Activated CD4-positive, alpha-beta memory T cell treated with anti-CD3 and anti-CD28 coated beads for 36 hours (primary cell): ENCODE data around the gene SELE. TPM values are rescaled to one million over a fixed set of nuclear protein-coding genes. Genes with fewer than 3 reads are reported as not detected.
"Not testable (repeated sequence)": the region's sequence is repeated elsewhere in the genome, so short reads cannot be mapped to it uniquely, and the experiment has no call there.

Experiments
- CTCF ChIA-PET: fragments of 350-600 bp; sonication (Branson Sonifier 250); formaldehyde crosslinking; loops from one replicate; lab custom pipeline; 2021; ENCODE audit warnings: antibody characterized with exemption, inconsistent platforms; lab: Charles Lee
- POLR2A ChIA-PET: fragments of 350-600 bp; sonication (Branson Sonifier 250); formaldehyde crosslinking; loops from one replicate; lab custom pipeline; 2021; ENCODE audit warnings: antibody characterized with exemption; lab: Charles Lee
- DNase-seq: peaks from one replicate; pipeline ENCODE4 v3.0.0-alpha.2; 2020
- H3K27ac Mint-ChIP-seq: one replicate; pipeline ENCODE4 v1.8.0; 2021; ENCODE audit warnings: mixed read lengths
- H3K27me3 Mint-ChIP-seq: one replicate; pipeline ENCODE4 v1.8.0; 2021; ENCODE audit warnings: mixed read lengths
- H3K36me3 Mint-ChIP-seq: one replicate; pipeline ENCODE4 v1.8.0; 2021; ENCODE audit warnings: mixed read lengths
- H3K4me1 Mint-ChIP-seq: one replicate; pipeline ENCODE4 v1.8.0; 2021; ENCODE audit warnings: low read depth, mixed read lengths
- H3K4me3 Mint-ChIP-seq: one replicate; pipeline ENCODE4 v1.8.0; 2021; ENCODE audit warnings: mild to moderate bottlenecking, mixed read lengths
- H3K9me3 Mint-ChIP-seq: one replicate; pipeline ENCODE4 v1.8.0; 2021; ENCODE audit warnings: mixed read lengths
- intact Hi-C: fragments of 100-400 bp; cut with micrococcal nuclease; formaldehyde crosslinking; loops from one replicate; pipeline ENCODE4 v1.15.1; 2023
- total RNA-seq, 2 experiments: library from RNA; stranded (reverse); gene quantifications; one replicate each; pipeline ENCODE4 v1.2.3, GENCODE V29; 2021

The SELE gene
- total RNA-seq, 2 experiments from 2014 or later, result not detected

GRCh38 chr1:169697755-169698154 lies 36.1 kb downstream of the SELE start:
- ChIA-PET POLR2A (interaction anchor here (0.6 to 0.9 kb wide), 2 partner anchors 14 to 18 kb away, joined by 3 read pairs; no protein-coding TSS in a partner anchor), CTCF (interaction anchor here (1.0 to 9.2 kb wide), 5 partner anchors 10 to 112 kb away, joined by 4 to 75 read pairs (median 9); partner anchors contain the start of gene F5)
- Mint-ChIP-seq H3K36me3 (peaks cover 41% of the 10 kb centered on the region), H3K27me3 (no peaks in the 10 kb centered on the region), H3K4me3 (no peak overlapping the region), H3K9me3 (no peaks in the 10 kb centered on the region), H3K4me1 (peaks cover 95% of the 10 kb centered on the region), H3K27ac (peak overlapping the region; percentile 89)
- DNase-seq, result no peak
- intact Hi-C loops, result loop anchor here (5.0 to 10.0 kb wide), 3 partner anchors 370 to 1163 kb away; no protein-coding TSS in a partner anchor

GRCh38 chr1:169696273-169697100 lies 37.4 kb downstream of the SELE start:
- peaks cover 94% of the 10 kb centered on the region for H3K4me1 Mint-ChIP-seq
- CTCF ChIA-PET, result interaction anchor here (1.1 to 9.2 kb wide), 6 partner anchors 9 to 111 kb away, joined by 4 to 75 read pairs (median 8); partner anchors contain the start of gene F5
- H3K4me3 Mint-ChIP-seq, result no peak overlapping the region
- H3K27ac Mint-ChIP-seq, result peak overlapping the region; percentile 71
- no peak for DNase-seq
- H3K9me3 Mint-ChIP-seq, result no peaks in the 10 kb centered on the region
- intact Hi-C loops, result loop anchor here (5.0 to 10.0 kb wide), 3 partner anchors 371 to 1162 kb away; no protein-coding TSS in a partner anchor
- no peaks in the 10 kb centered on the region for H3K27me3 Mint-ChIP-seq
- H3K36me3 Mint-ChIP-seq, result peaks cover 32% of the 10 kb centered on the region
- POLR2A ChIA-PET, result interaction anchor here (0.9 to 1.8 kb wide), 3 partner anchors 9 to 16 kb away, joined by 3 to 5 read pairs (median 3); no protein-coding TSS in a partner anchor

- ChIA-PET CTCF (interaction anchor here (0.6 to 9.2 kb wide), 13 partner anchors 8 to 148 kb away, joined by 3 to 75 read pairs (median 8); partner anchors contain the start of gene F5), POLR2A (interaction anchor here (1.2 to 3.5 kb wide), 4 partner anchors 12 to 109 kb away, joined by 7 to 35 read pairs (median 28); partner anchors contain the start of gene F5)
- intact Hi-C loops, result loop anchor here (1.0 to 10.0 kb wide), 6 partner anchors 93 to 1160 kb away; partner anchors contain the start of genes BLZF1, NME7 and SCYL3
- peaks cover 96% of the 10 kb centered on the region for H3K4me1 Mint-ChIP-seq
- peaks cover 26% of the 10 kb centered on the region for H3K36me3 Mint-ChIP-seq
- DNase-seq, result peak; percentile 46
- peak overlapping the region; percentile 9 for H3K4me3 Mint-ChIP-seq
- no peaks in the 10 kb centered on the region for H3K27me3 Mint-ChIP-seq
- no peaks in the 10 kb centered on the region for H3K9me3 Mint-ChIP-seq
- peak overlapping the region; percentile 88 for H3K27ac Mint-ChIP-seq
These were observed 39.4 kb downstream of the SELE start for GRCh38 chr1:169694304-169695075.

- Mint-ChIP-seq H3K4me3 (peak overlapping the region; percentile 33), H3K27ac (peak overlapping the region; percentile 88), H3K36me3 (peaks cover 23% of the 10 kb centered on the region), H3K27me3 (no peaks in the 10 kb centered on the region), H3K4me1 (peaks cover 93% of the 10 kb centered on the region), H3K9me3 (no peaks in the 10 kb centered on the region)
- peak; percentile 67 for DNase-seq
- CTCF ChIA-PET, result interaction anchor here (1.0 to 9.2 kb wide), 14 partner anchors 10 to 231 kb away, joined by 3 to 75 read pairs (median 8); partner anchors contain the start of gene F5
- intact Hi-C loops, result loop anchor here (1.0 to 10.0 kb wide), 10 partner anchors 13 to 1158 kb away; partner anchors contain the start of genes BLZF1, F5, METTL18 and NME7
- POLR2A ChIA-PET, result interaction anchor here (0.6 to 3.5 kb wide), 16 partner anchors 11 to 1227 kb away, joined by 3 to 35 read pairs (median 4); partner anchors contain the start of genes BLZF1 and F5
These were observed 41.0 kb downstream of the SELE start for GRCh38 chr1:169692756-169693460.

- Mint-ChIP-seq H3K27me3 (no peaks in the 10 kb centered on the region), H3K4me1 (peaks cover 70% of the 10 kb centered on the region), H3K36me3 (peaks cover 15% of the 10 kb centered on the region), H3K4me3 (no peak overlapping the region), H3K9me3 (no peaks in the 10 kb centered on the region), H3K27ac (peak overlapping the region; percentile 88)
- ChIA-PET CTCF (interaction anchor here (1.0 to 9.2 kb wide), 5 partner anchors 9 to 105 kb away, joined by 4 to 69 read pairs (median 14); partner anchors contain the start of gene F5), POLR2A (no interaction called here)
- DNase-seq, result no peak
- intact Hi-C loops, result loop anchor here (5.0 to 10.0 kb wide), 4 partner anchors 202 to 1156 kb away; partner anchors contain the start of genes BLZF1, NME7 and SCYL3
These were observed 43.4 kb downstream of the SELE start for GRCh38 chr1:169690489-169690888.

- Mint-ChIP-seq H3K4me3 (no peak overlapping the region), H3K4me1 (peaks cover 59% of the 10 kb centered on the region), H3K27ac (peak overlapping the region; percentile 66), H3K27me3 (no peaks in the 10 kb centered on the region), H3K9me3 (no peaks in the 10 kb centered on the region), H3K36me3 (peaks cover 10% of the 10 kb centered on the region)
- no peak for DNase-seq
- intact Hi-C loops, result no loop called here
- POLR2A ChIA-PET, result interaction anchor here (0.9 kb wide), 1 partner anchor 12 kb away, joined by 5 read pairs; no protein-coding TSS in a partner anchor
- CTCF ChIA-PET, result interaction anchor here (0.7 to 9.2 kb wide), 4 partner anchors 21 to 104 kb away, joined by 3 to 69 read pairs (median 12); partner anchors contain the start of gene F5
These were observed 44.5 kb downstream of the SELE start for GRCh38 chr1:169689395-169689794.

GRCh38 chr1:169688377-169688776 lies 45.5 kb downstream of the SELE start:
- H3K9me3 Mint-ChIP-seq, H3K36me3 Mint-ChIP-seq, DNase-seq, H3K27me3 Mint-ChIP-seq, intact Hi-C loops: not testable (repeated sequence)
- peaks cover 49% of the 10 kb centered on the region for H3K4me1 Mint-ChIP-seq
- peak overlapping the region; percentile 76 for H3K27ac Mint-ChIP-seq
- CTCF ChIA-PET, result interaction anchor here (1.2 kb wide), 1 partner anchor 24 kb away, joined by 3 read pairs; no protein-coding TSS in a partner anchor
- peak overlapping the region; percentile 24 for H3K4me3 Mint-ChIP-seq
- POLR2A ChIA-PET, result interaction anchor here (0.9 kb wide), 1 partner anchor 11 kb away, joined by 5 read pairs; no protein-coding TSS in a partner anchor

GRCh38 chr1:169683661-169684060 lies 50.2 kb downstream of the SELE start:
- POLR2A ChIA-PET, result interaction anchor here (5.4 kb wide), 1 partner anchor 9 kb away, joined by 35 read pairs; no protein-coding TSS in a partner anchor
- no peak for DNase-seq
- intact Hi-C loops, result no loop called here
- Mint-ChIP-seq H3K4me3 (no peak overlapping the region), H3K9me3 (no peaks in the 10 kb centered on the region), H3K27ac (no peak overlapping the region), H3K27me3 (no peaks in the 10 kb centered on the region), H3K36me3 (no peaks in the 10 kb centered on the region), H3K4me1 (peaks cover 41% of the 10 kb centered on the region)
- CTCF ChIA-PET, result no interaction called here

GRCh38 chr1:169683168-169683567 lies 50.7 kb downstream of the SELE start:
- DNase-seq, H3K27ac Mint-ChIP-seq, H3K9me3 Mint-ChIP-seq, H3K4me3 Mint-ChIP-seq, intact Hi-C loops, H3K27me3 Mint-ChIP-seq, H3K36me3 Mint-ChIP-seq: not testable (repeated sequence)
- CTCF ChIA-PET, result interaction anchor here (1.5 to 4.7 kb wide), 3 partner anchors 9 to 97 kb away, joined by 4 to 41 read pairs (median 17); partner anchors contain the start of gene F5
- POLR2A ChIA-PET, result interaction anchor here (5.4 kb wide), 1 partner anchor 10 kb away, joined by 35 read pairs; no protein-coding TSS in a partner anchor
- peaks cover 38% of the 10 kb centered on the region for H3K4me1 Mint-ChIP-seq

- DNase-seq, result no peak
- H3K27ac Mint-ChIP-seq, result peak overlapping the region; percentile 90
- H3K4me3 Mint-ChIP-seq, result peak overlapping the region; percentile 12
- no peaks in the 10 kb centered on the region for H3K36me3 Mint-ChIP-seq
- no peaks in the 10 kb centered on the region for H3K27me3 Mint-ChIP-seq
- intact Hi-C loops, result no loop called here
- no peaks in the 10 kb centered on the region for H3K9me3 Mint-ChIP-seq
- CTCF ChIA-PET, result interaction anchor here (1.5 to 4.7 kb wide), 4 partner anchors 10 to 96 kb away, joined by 4 to 41 read pairs (median 14); partner anchors contain the start of gene F5
- POLR2A ChIA-PET, result interaction anchor here (1.5 to 5.4 kb wide), 2 partner anchors 11 kb away, joined by 4 to 35 read pairs; no protein-coding TSS in a partner anchor
- H3K4me1 Mint-ChIP-seq, result peaks cover 47% of the 10 kb centered on the region
These were observed 51.8 kb downstream of the SELE start for GRCh38 chr1:169682071-169682470.
